AG09309 (cell line): Measurements from ENCODE around the gene UBE2E2.
A peak's percentile ranks its signal among the peaks of the same experiment; 100 is the strongest.

ENCODE experiments used
- DNase-seq: peaks from one replicate; pipeline ENCODE4 v3.0.0-alpha.2; 2010; ENCODE audit warnings: low read depth
- H3K4me3 ChIP-seq: 2 replicates; pipeline ENCODE4 v1.5.1; 2011; ENCODE audit warnings: mild to moderate bottlenecking, low read depth, low read length, moderate library complexity; ENCODE audit not compliant: control insufficient read depth
- CTCF ChIP-seq: IDR thresholded peaks from 2 replicates; pipeline ENCODE4 v1.5.1; 2011; ENCODE audit warnings: mild to moderate bottlenecking, low read depth, low read length, inconsistent platforms; ENCODE audit not compliant: insufficient read depth, control insufficient read depth; ENCODE audit errors: missing control alignments

Gene UBE2E2

GRCh38 chr3:23493889-23494288 lies 290.8 kb downstream of the UBE2E2 start:
- DNase-seq: no peak
- H3K4me3 ChIP-seq: no peak overlapping the region
- TF ChIP-seq CTCF: no peak

DNA sequence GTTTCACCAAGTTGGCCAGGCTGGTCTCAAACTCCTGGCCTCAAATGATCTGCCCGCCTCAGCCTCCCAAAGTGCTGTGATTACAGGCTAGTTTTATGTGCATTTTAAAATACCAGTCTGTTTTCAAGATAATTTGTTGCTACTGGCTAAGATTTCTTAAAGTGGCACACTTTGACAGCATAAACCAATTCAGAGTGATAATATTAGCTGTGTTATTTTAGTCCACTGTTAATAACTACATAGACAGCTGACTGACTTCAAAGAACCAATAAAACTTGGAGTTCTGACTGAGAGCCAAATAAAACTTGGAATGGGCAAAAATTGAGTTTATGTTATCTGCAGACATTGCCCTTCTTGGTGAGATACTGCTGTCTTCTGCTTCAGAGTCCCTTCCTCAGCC lies 291.8 kb downstream of the UBE2E2 start:
- no peak for DNase-seq
- no peak for TF ChIP-seq CTCF
- no peak overlapping the region for H3K4me3 ChIP-seq

DNA sequence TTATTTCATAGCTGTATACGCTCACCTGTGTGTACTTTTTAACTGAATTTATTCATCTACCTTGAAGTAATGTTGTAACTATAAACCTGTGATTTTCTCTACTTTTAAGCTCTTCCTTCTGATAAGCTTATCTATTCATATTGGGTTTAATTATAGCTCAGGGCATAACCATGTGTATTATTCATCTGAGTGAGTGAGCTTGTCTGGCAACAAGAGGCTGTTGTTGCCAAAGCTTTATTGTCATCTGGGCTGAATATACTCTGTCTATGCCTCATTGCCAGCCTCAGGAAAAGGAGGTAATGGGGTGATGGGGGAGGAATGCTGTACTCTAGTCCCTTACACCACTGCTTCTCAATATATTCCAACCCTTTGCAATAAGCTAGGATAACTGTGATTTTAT lies 292.4 kb downstream of the UBE2E2 start:
- peak; percentile 23 for DNase-seq
- no peak overlapping the region for H3K4me3 ChIP-seq
- TF ChIP-seq CTCF: no peak

DNA sequence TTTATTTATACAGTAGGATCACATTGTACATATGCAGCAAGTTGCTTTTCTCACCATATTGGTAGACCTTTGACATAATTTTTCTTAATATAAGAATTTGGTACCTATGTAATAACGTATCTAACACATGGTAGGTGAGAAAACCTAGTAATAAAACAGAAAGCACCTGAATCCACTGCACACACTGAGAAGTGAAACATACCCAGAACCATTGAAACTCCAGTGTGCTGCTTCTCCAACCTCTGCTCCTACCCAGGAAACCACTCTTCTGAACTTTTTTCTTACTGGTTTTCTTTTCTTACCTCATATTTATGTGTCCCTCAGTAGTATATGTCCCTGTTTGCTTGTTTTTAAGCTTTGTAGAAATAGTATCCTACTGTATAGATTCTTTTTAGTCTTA lies 293.0 kb downstream of the UBE2E2 start:
- no peak for TF ChIP-seq CTCF
- DNase-seq: no peak
- H3K4me3 ChIP-seq: no peak overlapping the region

DNA sequence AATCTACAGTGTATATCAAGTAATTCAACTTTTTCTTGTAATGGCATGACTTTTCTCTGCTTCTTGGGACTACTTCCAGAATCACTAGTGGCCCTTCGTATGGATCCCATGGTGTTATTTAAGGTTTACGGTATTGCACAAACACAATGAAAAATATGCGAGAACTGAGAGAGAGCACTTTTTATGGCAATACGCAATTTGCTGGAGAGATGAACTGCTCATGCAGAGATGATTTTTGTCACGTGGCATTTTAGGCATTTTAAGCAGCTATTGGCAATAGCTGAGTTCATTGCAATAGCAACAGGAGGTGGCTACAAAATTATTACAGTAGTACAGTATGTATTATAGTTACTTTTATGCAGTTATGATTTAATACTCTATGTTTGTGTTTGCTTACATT lies 294.0 kb downstream of the UBE2E2 start:
- no peak for TF ChIP-seq CTCF
- H3K4me3 ChIP-seq: no peak overlapping the region
- no peak for DNase-seq

DNA sequence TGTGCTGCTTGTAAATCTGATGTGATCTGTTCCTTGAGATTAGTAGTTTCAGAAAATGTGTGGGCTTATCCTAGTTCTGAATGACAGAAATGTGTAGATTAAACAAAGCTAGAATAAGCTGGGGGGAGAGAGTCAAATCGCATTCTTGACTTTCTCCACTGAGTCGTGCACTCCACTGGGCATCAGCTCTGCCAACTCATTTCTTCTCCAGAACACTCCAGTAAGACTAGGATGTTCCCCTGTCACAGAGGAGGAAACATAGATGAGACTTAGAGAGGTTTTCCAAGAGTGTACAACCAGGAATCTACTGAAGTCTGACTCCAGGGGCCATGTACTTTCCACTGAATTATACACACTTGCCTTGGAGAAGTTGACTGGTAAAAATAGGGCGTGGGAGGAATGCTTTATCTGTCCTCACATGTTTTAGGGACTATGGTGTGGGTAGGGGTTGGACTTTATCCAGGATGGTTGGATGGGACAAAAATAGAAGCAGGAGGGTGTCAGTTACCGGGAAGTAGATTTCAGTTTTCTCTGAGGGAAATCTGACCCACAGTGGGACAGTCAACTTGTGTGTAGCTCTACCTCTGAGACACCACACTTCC lies 298.2 kb downstream of the UBE2E2 start:
- DNase-seq: no peak
- no peak for TF ChIP-seq CTCF
- H3K4me3 ChIP-seq: no peak overlapping the region

- no peak for TF ChIP-seq CTCF
- H3K4me3 ChIP-seq: no peak overlapping the region
- DNase-seq: no peak
Observed at GRCh38 chr3:23508464-23508863, 305.3 kb downstream of the UBE2E2 start.
